Trophoblast cell (in vitro differentiated cells and primary cell): Measurements from ENCODE around the gene POLR2L. TPM values are rescaled to one million over a fixed set of nuclear protein-coding genes. Genes with fewer than 3 reads are reported as not detected.

Source experiments
- DNase-seq, 2 donors: peaks; one replicate each; pipeline ENCODE4 v3.0.0-alpha.2; 2016
- H2AFZ ChIP-seq: 2 replicates; pipeline ENCODE4 v1.6.1; 2013; ENCODE audit warnings: low read length, moderate library complexity, mild to moderate bottlenecking; ENCODE audit not compliant: insufficient read depth, poor library complexity
- H2AK5ac ChIP-seq: 2 replicates; pipeline ENCODE4 v1.6.1; 2013; ENCODE audit warnings: mild to moderate bottlenecking, low read length
- H2BK120ac ChIP-seq: 2 replicates; pipeline ENCODE4 v1.6.1; 2013; ENCODE audit warnings: low read length, mild to moderate bottlenecking, moderate library complexity; ENCODE audit not compliant: insufficient read depth, poor library complexity
- H2BK12ac ChIP-seq: 2 replicates; pipeline ENCODE4 v1.6.1; 2013; ENCODE audit warnings: mild to moderate bottlenecking, low read length, moderate library complexity
- H2BK5ac ChIP-seq: 2 replicates; pipeline ENCODE4 v1.6.1; 2013; ENCODE audit warnings: low read length, low read depth, moderate library complexity, mild to moderate bottlenecking; ENCODE audit not compliant: poor library complexity
- H3K14ac ChIP-seq: 2 replicates; pipeline ENCODE4 v1.6.1; 2013; ENCODE audit warnings: mild to moderate bottlenecking, low read length
- H3K18ac ChIP-seq: 2 replicates; pipeline ENCODE4 v1.6.1; 2013; ENCODE audit warnings: mild to moderate bottlenecking, low read length
- H3K23ac ChIP-seq: 2 replicates; pipeline ENCODE4 v1.6.1; 2013; ENCODE audit warnings: low read length
- H3K27ac ChIP-seq: 2 replicates; pipeline ENCODE4 v1.5.1; 2013; ENCODE audit warnings: low read depth, mild to moderate bottlenecking, inconsistent platforms, low read length, moderate library complexity
- H3K27me3 ChIP-seq: 2 replicates; pipeline ENCODE4 v1.6.1; 2013; ENCODE audit warnings: inconsistent platforms, mild to moderate bottlenecking, low read length, moderate library complexity; ENCODE audit not compliant: insufficient read depth
- H3K36me3 ChIP-seq, 2 experiments: 1 replicate in 1 of 2; 2 replicates in 1 of 2; pipeline ENCODE4 v1.6.1; 2013; ENCODE audit warnings: low read length in 2 of 2, mild to moderate bottlenecking in 2 of 2, moderate library complexity in 1 of 2; ENCODE audit not compliant: insufficient read depth in 2 of 2, control insufficient read depth in 1 of 2
- H3K4ac ChIP-seq: 2 replicates; pipeline ENCODE4 v1.6.1; 2013; ENCODE audit warnings: low read depth, mild to moderate bottlenecking, low read length, moderate library complexity
- H3K4me1 ChIP-seq, 2 experiments: 1 replicate in 1 of 2; 2 replicates in 1 of 2; pipeline ENCODE4 v1.6.1; 2013; ENCODE audit warnings: low read length in 2 of 2, mild to moderate bottlenecking in 2 of 2, moderate library complexity in 1 of 2; ENCODE audit not compliant: insufficient read depth in 2 of 2, control insufficient read depth in 1 of 2
- H3K4me2 ChIP-seq: 2 replicates; pipeline ENCODE4 v1.6.1; 2013; ENCODE audit warnings: inconsistent platforms, mild to moderate bottlenecking, low read length, moderate library complexity
- H3K4me3 ChIP-seq: 2 replicates; pipeline ENCODE4 v1.5.1; 2013; ENCODE audit warnings: mild to moderate bottlenecking, low read depth, low read length, inconsistent platforms
- H3K79me1 ChIP-seq: one replicate; pipeline ENCODE4 v1.6.1; 2013; ENCODE audit warnings: low read length
- H3K79me2 ChIP-seq: 2 replicates; pipeline ENCODE4 v1.6.1; 2013; ENCODE audit warnings: low read length, mild to moderate bottlenecking; ENCODE audit not compliant: control insufficient read depth, insufficient read depth, poor library complexity
- H3K9ac ChIP-seq: 2 replicates; pipeline ENCODE4 v1.6.1; 2013; ENCODE audit warnings: mild to moderate bottlenecking, low read length
- H3K9me3 ChIP-seq: 2 replicates; pipeline ENCODE4 v1.6.1; 2013; ENCODE audit warnings: low read depth, mild to moderate bottlenecking, control low read depth, inconsistent platforms, low read length; ENCODE audit not compliant: insufficient read depth
- H4K12ac ChIP-seq: 2 replicates; pipeline ENCODE4 v1.6.1; 2013; ENCODE audit warnings: low read depth, mild to moderate bottlenecking, low read length, moderate library complexity
- H4K8ac ChIP-seq: 2 replicates; pipeline ENCODE4 v1.6.1; 2013; ENCODE audit warnings: low read depth, mild to moderate bottlenecking, low read length, moderate library complexity
- H4K91ac ChIP-seq: one replicate; pipeline ENCODE4 v1.6.1; 2013; ENCODE audit warnings: low read depth, mild to moderate bottlenecking, low read length, moderate library complexity
- WGBS: extraction: QIAGEN DNeasy Blood & Tissue Kit; methylation state at CpG from one replicate; pipeline ENCODE4 v1.1.7; 2013; ENCODE audit warnings: missing lambda C conversion rate; ENCODE audit not compliant: insufficient read length, insufficient coverage; ENCODE audit errors: extremely low coverage; 5-methylcytosine and 5-hydroxymethylcytosine counted together
- polyA plus RNA-seq: library from polyadenylated mRNA; stranded (reverse); fragments of 200-250 nt; gene quantifications from 2 replicates; pipeline ENCODE4 v1.2.3, GENCODE V29; 2013

Gene POLR2L
- polyA plus RNA-seq = 179 and 185 TPM in 2 replicates

GRCh38 chr11:842370-843002 is at the start of gene POLR2L, which contains the start of gene TSPAN4:
TSS of gene POLR2L (minus strand) at chr11:842529. CDS start at chr11:842508, 21 bp downstream.
TSS of gene TSPAN4 (plus strand) at chr11:842852. CDS start at chr11:850305, 7,453 bp downstream.
- DNase-seq = peak; percentile 71 to 92
- Histone ChIP-seq H3K79me2 (peaks cover 10% of the 10 kb centered on the region), H3K9me3 (no peaks in the 10 kb centered on the region), H2BK12ac (peak within 1 kb of the TSS; percentile 87), H3K36me3 (peaks cover 36 to 39% of the 10 kb centered on the region in 2 experiments), H3K23ac (no peak within 1 kb of the TSS), H3K4me2 (peak within 1 kb of the TSS; percentile 88), H3K18ac (peak within 1 kb of the TSS; percentile 94), H2BK5ac (peak within 1 kb of the TSS; percentile 99), H3K9ac (peak within 1 kb of the TSS; percentile 93), H3K27me3 (no peaks in the 10 kb centered on the region), H3K4me1 (peaks cover 19 to 25% of the 10 kb centered on the region in 2 experiments), H3K4ac (peak within 1 kb of the TSS; percentile 84), H4K91ac (peak within 1 kb of the TSS; percentile 99), H2AFZ (peak within 1 kb of the TSS; percentile 90), H2AK5ac (peak within 1 kb of the TSS; percentile 44), H3K79me1 (peaks cover 13% of the 10 kb centered on the region), H3K14ac (peak within 1 kb of the TSS; percentile 97), H2BK120ac (peak within 1 kb of the TSS; percentile 100), H4K12ac (peak within 1 kb of the TSS; percentile 93), H3K27ac (peak within 1 kb of the TSS; percentile 92), H3K4me3 (peak within 1 kb of the TSS; percentile 97), H4K8ac (peak within 1 kb of the TSS; percentile 98)
- no CpG with 5 or more reads among the region's 87 CpGs for WGBS

- peaks cover 3% of the 10 kb centered on the region for H3K9me3 ChIP-seq
- H2BK5ac ChIP-seq = no peak overlapping the region
- H3K36me3 ChIP-seq = peaks cover 27 to 39% of the 10 kb centered on the region in 2 experiments
- no peak overlapping the region for H2BK120ac ChIP-seq
- no peak overlapping the region for H3K14ac ChIP-seq
- no peak overlapping the region for H2AFZ ChIP-seq
- H3K27ac ChIP-seq = no peak overlapping the region
- H3K4me3 ChIP-seq = no peak overlapping the region
- no peak overlapping the region for H4K91ac ChIP-seq
- no peak overlapping the region for H3K23ac ChIP-seq
- no peaks in the 10 kb centered on the region for H3K27me3 ChIP-seq
- H3K9ac ChIP-seq = no peak overlapping the region
- H3K4me2 ChIP-seq = no peak overlapping the region
- H4K8ac ChIP-seq = no peak overlapping the region
- H3K4me1 ChIP-seq = no peaks in the 10 kb centered on the region
- H3K4ac ChIP-seq = no peak overlapping the region
- no peak for DNase-seq
- H3K79me1 ChIP-seq = no peaks in the 10 kb centered on the region
- H3K18ac ChIP-seq = no peak overlapping the region
- H2AK5ac ChIP-seq = no peak overlapping the region
- H3K79me2 ChIP-seq = no peaks in the 10 kb centered on the region
- WGBS = no CpG with 5 or more reads among the region's 27 CpGs
- H2BK12ac ChIP-seq = no peak overlapping the region
- no peak overlapping the region for H4K12ac ChIP-seq
Observed at GRCh38 chr11:890794-891540, 48.6 kb upstream of the POLR2L start.

GRCh38 chr11:889687-890475 is 47.6 kb upstream of the POLR2L start:
- no peak overlapping the region for H4K91ac ChIP-seq
- no peak overlapping the region for H2AK5ac ChIP-seq
- H3K23ac ChIP-seq = no peak overlapping the region
- H3K14ac ChIP-seq = no peak overlapping the region
- H3K18ac ChIP-seq = no peak overlapping the region
- no peak overlapping the region for H3K4me3 ChIP-seq
- no peaks in the 10 kb centered on the region for H3K79me2 ChIP-seq
- no peak overlapping the region for H2BK120ac ChIP-seq
- no peak overlapping the region for H3K4ac ChIP-seq
- H3K9me3 ChIP-seq = peaks cover 3% of the 10 kb centered on the region
- H3K27ac ChIP-seq = no peak overlapping the region
- H3K9ac ChIP-seq = no peak overlapping the region
- no peak overlapping the region for H3K4me2 ChIP-seq
- no peaks in the 10 kb centered on the region for H3K4me1 ChIP-seq
- WGBS = no CpG with 5 or more reads among the region's 32 CpGs
- no peak for DNase-seq
- H2BK5ac ChIP-seq = no peak overlapping the region
- H4K12ac ChIP-seq = no peak overlapping the region
- H2AFZ ChIP-seq = no peak overlapping the region
- no peak overlapping the region for H2BK12ac ChIP-seq
- no peak overlapping the region for H4K8ac ChIP-seq
- H3K79me1 ChIP-seq = no peaks in the 10 kb centered on the region
- H3K27me3 ChIP-seq = no peaks in the 10 kb centered on the region
- H3K36me3 ChIP-seq = peaks cover 27 to 39% of the 10 kb centered on the region in 2 experiments

GRCh38 chr11:889257-889656 is 46.9 kb upstream of the POLR2L start:
- Histone ChIP-seq H3K36me3 (peaks cover 27 to 36% of the 10 kb centered on the region in 2 experiments), H3K4me3 (no peak overlapping the region), H4K12ac (no peak overlapping the region), H2BK120ac (no peak overlapping the region), H3K79me1 (no peaks in the 10 kb centered on the region), H3K4me2 (no peak overlapping the region), H3K27me3 (no peaks in the 10 kb centered on the region), H3K4ac (no peak overlapping the region), H3K27ac (no peak overlapping the region), H4K8ac (no peak overlapping the region), H3K9me3 (peaks cover 3% of the 10 kb centered on the region), H4K91ac (no peak overlapping the region), H3K14ac (no peak overlapping the region), H2BK12ac (no peak overlapping the region), H2AK5ac (no peak overlapping the region), H3K18ac (no peak overlapping the region), H2AFZ (no peak overlapping the region), H3K23ac (no peak overlapping the region), H2BK5ac (no peak overlapping the region), H3K4me1 (no peaks in the 10 kb centered on the region), H3K79me2 (no peaks in the 10 kb centered on the region), H3K9ac (no peak overlapping the region)
- WGBS = no CpG with 5 or more reads among the region's 13 CpGs
- no peak for DNase-seq
